Keratinocyte (primary cell): ENCODE results near the gene TNFRSF14.

Source experiments
- CTCF ChIP-seq, 3 experiments: IDR thresholded peaks in 1 of 3; conservative IDR thresholded peaks in 1 of 3; optimal IDR thresholded peaks in 1 of 3; 2 replicates in 2 of 3; 3 replicates in 1 of 3; pipeline versions ENCODE3 to v1.5.1; 2011; ENCODE audit warnings: low read length in 3 of 3, mild to moderate bottlenecking in 3 of 3, moderate library complexity in 2 of 3, control low read depth in 1 of 3, inconsistent platforms in 1 of 3; ENCODE audit not compliant: insufficient read depth in 2 of 3; ENCODE audit errors: extremely low read depth in 1 of 3
- EZH2 ChIP-seq: IDR thresholded peaks from one replicate; pipeline ENCODE4 v1.6.1; 2012; ENCODE audit warnings: inconsistent platforms, mild to moderate bottlenecking, low read length, moderate library complexity

DNA sequence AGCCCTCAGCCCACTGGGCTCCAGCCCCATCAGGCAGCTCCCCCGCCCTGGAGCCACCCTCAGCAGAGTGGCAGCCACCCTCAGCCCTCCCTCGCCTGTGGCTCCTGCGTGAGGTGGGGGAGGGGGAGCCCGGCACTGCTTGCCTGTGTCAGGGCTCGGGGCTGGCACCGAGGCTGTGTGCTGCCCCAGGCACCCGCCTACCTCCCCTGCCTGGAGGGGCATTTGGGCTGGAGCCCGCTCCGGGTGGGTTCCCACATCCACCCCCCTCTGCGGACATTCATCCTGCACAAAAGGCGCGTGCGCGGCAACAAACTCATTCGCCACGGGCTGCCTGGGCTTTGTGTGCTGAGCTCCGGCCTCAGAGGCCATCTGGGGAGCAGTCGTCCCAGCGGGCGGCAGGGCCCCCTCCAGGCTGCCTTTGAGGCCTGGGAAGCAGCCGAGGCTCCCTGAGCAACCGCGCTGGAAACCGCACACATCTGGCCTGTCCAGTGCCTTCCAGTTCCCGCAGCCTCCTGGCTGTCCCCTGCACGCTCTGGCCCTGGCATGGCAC, 12.6 kb upstream of the TNFRSF14 start:
- TF ChIP-seq CTCF (optimal IDR thresholded peaks at IDR 0.05 in 1 of 3, IDR thresholded peaks at IDR 0.05 in 1 of 3, conservative IDR thresholded peaks at IDR 0.05 in 1 of 3; ENCODE audit: extremely low read depth in 1 of 3, insufficient read depth in 2 of 3, low read length in 3 of 3) (no peak), EZH2 (no peak)
